CD4-positive, alpha-beta T cell treated with Interleukin-17A for 1 hour (primary cell): ENCODE measurements around the gene TICAM1.

Experiments used
- DNase-seq: peaks from one replicate; pipeline ENCODE4 v3.0.0-alpha.2; 2020

Gene TICAM1

GRCh38 chr19:4768934-4769777, 62.4 kb downstream of the TICAM1 start:
- DNase-seq = peak; percentile 81
